Measurements from ENCODE around the gene BMI1.
A peak's percentile ranks its signal among the peaks of the same experiment; 100 is the strongest.

BMI1 gene

GRCh38 chr10:22325272-22326144 lies 4.6 kb downstream of the BMI1 start:
- Mint-ChIP-seq H3K4me3 (peak overlapping the region; percentile 82), H3K9me3 (no peaks in the 10 kb centered on the region), H3K4me1 (peaks cover 26% of the 10 kb centered on the region), H3K36me3 (peaks cover 68% of the 10 kb centered on the region), H3K27ac (peak overlapping the region; percentile 67)
- ATAC-seq (peak; percentile 74), DNase-seq (ENCODE audit: low spot score in 2 of 2) (peak; percentile 57 to 79)

GRCh38 chr10:22326145-22326702 lies 5.3 kb downstream of the BMI1 start:
- H3K9me3 Mint-ChIP-seq = no peaks in the 10 kb centered on the region
- peaks cover 26% of the 10 kb centered on the region for H3K4me1 Mint-ChIP-seq
- peaks cover 75% of the 10 kb centered on the region for H3K36me3 Mint-ChIP-seq
- no peak overlapping the region for H3K27ac Mint-ChIP-seq
- peak overlapping the region; percentile 82 for H3K4me3 Mint-ChIP-seq
- ATAC-seq = no peak
- no peak for DNase-seq (ENCODE audit: low spot score in 2 of 2)

- no peaks in the 10 kb centered on the region for H3K9me3 Mint-ChIP-seq
Observed at GRCh38 chr10:22329150-22329549, 8.3 kb downstream of the BMI1 start.

GRCh38 chr10:22332116-22332692 lies 11.3 kb downstream of the BMI1 start:
- peaks cover 31% of the 10 kb centered on the region for H3K4me1 Mint-ChIP-seq
- no peak overlapping the region for H3K27ac Mint-ChIP-seq
- ATAC-seq (no peak), DNase-seq (ENCODE audit: low spot score in 2 of 2) (no peak)
- H3K9me3 Mint-ChIP-seq = no peaks in the 10 kb centered on the region
- peaks cover 64% of the 10 kb centered on the region for H3K36me3 Mint-ChIP-seq
- no peak overlapping the region for H3K4me3 Mint-ChIP-seq

More at GRCh38 chr10:22329150-22329549, 8.3 kb downstream of the BMI1 start:
- Mint-ChIP-seq H3K4me1 (peaks cover 22% of the 10 kb centered on the region), H3K36me3 (peaks cover 71% of the 10 kb centered on the region), H3K27ac (no peak overlapping the region), H3K4me3 (no peak overlapping the region)
- no peak for ATAC-seq
- DNase-seq (ENCODE audit: low spot score in 2 of 2) = no peak

GRCh38 chr10:22333167-22333974 lies 12.5 kb downstream of the BMI1 start:
- Mint-ChIP-seq H3K27ac (peak overlapping the region; percentile 86), H3K9me3 (no peaks in the 10 kb centered on the region), H3K4me1 (peaks cover 36% of the 10 kb centered on the region), H3K4me3 (peak overlapping the region; percentile 76), H3K36me3 (peaks cover 53% of the 10 kb centered on the region)
- DNase-seq (ENCODE audit: low spot score in 2 of 2) (no peak), ATAC-seq (no peak)

GRCh38 chr10:22333975-22334282 lies 13.0 kb downstream of the BMI1 start:
- DNase-seq (ENCODE audit: low spot score in 2 of 2) (no peak), ATAC-seq (no peak)
- Mint-ChIP-seq H3K9me3 (no peaks in the 10 kb centered on the region), H3K36me3 (peaks cover 48% of the 10 kb centered on the region), H3K4me1 (peaks cover 36% of the 10 kb centered on the region), H3K4me3 (peak overlapping the region; percentile 76), H3K27ac (peak overlapping the region; percentile 86)

- Mint-ChIP-seq H3K4me1 (peaks cover 36% of the 10 kb centered on the region), H3K27ac (peak overlapping the region; percentile 88), H3K4me3 (peak overlapping the region; percentile 76), H3K36me3 (peaks cover 44% of the 10 kb centered on the region), H3K9me3 (no peaks in the 10 kb centered on the region)
- DNase-seq (ENCODE audit: low spot score in 2 of 2) = no peak
- ATAC-seq = no peak
Observed at GRCh38 chr10:22334414-22335172, 13.7 kb downstream of the BMI1 start.

GRCh38 chr10:22335173-22335933 lies 14.5 kb downstream of the BMI1 start:
- peak; percentile 81 for ATAC-seq
- DNase-seq (ENCODE audit: low spot score in 2 of 2) = peak in 1 of 2 donors; percentile 78
- peak overlapping the region; percentile 88 for H3K27ac Mint-ChIP-seq
- H3K36me3 Mint-ChIP-seq = peaks cover 44% of the 10 kb centered on the region
- no peaks in the 10 kb centered on the region for H3K9me3 Mint-ChIP-seq
- H3K4me1 Mint-ChIP-seq = peaks cover 36% of the 10 kb centered on the region
- H3K4me3 Mint-ChIP-seq = peak overlapping the region; percentile 76

- Mint-ChIP-seq H3K9me3 (no peaks in the 10 kb centered on the region), H3K27ac (peak overlapping the region; percentile 93), H3K4me3 (peak overlapping the region; percentile 74), H3K4me1 (peaks cover 37% of the 10 kb centered on the region), H3K36me3 (peaks cover 34% of the 10 kb centered on the region)
- DNase-seq (ENCODE audit: low spot score in 2 of 2) (no peak), ATAC-seq (no peak)
Observed at GRCh38 chr10:22338185-22338900, 17.4 kb downstream of the BMI1 start.

- ATAC-seq = no peak
- peaks cover 31% of the 10 kb centered on the region for H3K4me1 Mint-ChIP-seq
- no peaks in the 10 kb centered on the region for H3K9me3 Mint-ChIP-seq
- peak overlapping the region; percentile 93 for H3K27ac Mint-ChIP-seq
- H3K4me3 Mint-ChIP-seq = peak overlapping the region; percentile 74
- H3K36me3 Mint-ChIP-seq = peaks cover 28% of the 10 kb centered on the region
- DNase-seq (ENCODE audit: low spot score in 2 of 2) = no peak
Observed at GRCh38 chr10:22338931-22339330, 18.0 kb downstream of the BMI1 start.

GRCh38 chr10:22339761-22340328 lies 18.9 kb downstream of the BMI1 start:
- Mint-ChIP-seq H3K36me3 (peaks cover 28% of the 10 kb centered on the region), H3K4me3 (peak overlapping the region; percentile 74), H3K4me1 (peaks cover 37% of the 10 kb centered on the region), H3K9me3 (no peaks in the 10 kb centered on the region), H3K27ac (peak overlapping the region; percentile 93)
- no peak for DNase-seq (ENCODE audit: low spot score in 2 of 2)
- ATAC-seq = peak; percentile 20

- DNase-seq (ENCODE audit: low spot score in 2 of 2) = peak; percentile 65 to 86
- Mint-ChIP-seq H3K4me3 (peak overlapping the region; percentile 74), H3K9me3 (no peaks in the 10 kb centered on the region), H3K4me1 (peaks cover 32% of the 10 kb centered on the region), H3K27ac (peak overlapping the region; percentile 93), H3K36me3 (peaks cover 22% of the 10 kb centered on the region)
- peak; percentile 66 for ATAC-seq
Observed at GRCh38 chr10:22340329-22341189, 19.7 kb downstream of the BMI1 start.
